Ammon's horn (tissue), 1 donor: ENCODE data around the gene TMEM106C.
A peak's percentile ranks its signal among the peaks of the same experiment; 100 is the strongest.

ENCODE experiments used
- DNase-seq: peaks from one replicate; pipeline ENCODE4 v3.0.0-alpha.2; 2016; ENCODE audit warnings: low spot score

The TMEM106C gene, protein sequence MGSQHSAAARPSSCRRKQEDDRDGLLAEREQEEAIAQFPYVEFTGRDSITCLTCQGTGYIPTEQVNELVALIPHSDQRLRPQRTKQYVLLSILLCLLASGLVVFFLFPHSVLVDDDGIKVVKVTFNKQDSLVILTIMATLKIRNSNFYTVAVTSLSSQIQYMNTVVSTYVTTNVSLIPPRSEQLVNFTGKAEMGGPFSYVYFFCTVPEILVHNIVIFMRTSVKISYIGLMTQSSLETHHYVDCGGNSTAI

GRCh38 chr12:47963340-47964040 is at the start of gene TMEM106C:
TMEM106C (plus strand) TSS chr12:47963596; CDS start chr12:47964237, 641 bp downstream.
- peak; percentile 92 for DNase-seq

DNA sequence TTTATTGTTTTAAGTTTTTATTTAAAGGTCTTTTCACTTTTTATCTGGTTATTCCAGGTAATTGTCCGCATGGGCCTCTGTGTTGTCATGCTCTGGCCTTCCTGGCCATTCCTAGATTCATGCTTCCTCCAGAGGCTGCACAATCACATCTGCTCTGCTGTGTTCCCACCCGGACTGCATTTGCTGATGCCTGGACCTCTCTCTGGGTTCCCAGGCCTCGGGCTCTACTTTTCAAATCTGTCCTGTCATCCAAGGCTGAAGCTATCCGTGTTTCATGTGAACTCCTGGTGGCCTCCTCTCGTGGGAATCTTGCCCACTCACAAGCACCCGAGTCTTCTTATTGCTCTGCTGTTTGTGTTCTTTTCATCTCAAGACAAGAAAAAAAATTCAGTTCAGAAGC is 42.5 kb upstream of the TMEM106C start:
- DNase-seq, result no peak

- DNase-seq, result no peak
Measured at GRCh38 chr12:47921907-47922306, 41.5 kb upstream of the TMEM106C start.

DNA sequence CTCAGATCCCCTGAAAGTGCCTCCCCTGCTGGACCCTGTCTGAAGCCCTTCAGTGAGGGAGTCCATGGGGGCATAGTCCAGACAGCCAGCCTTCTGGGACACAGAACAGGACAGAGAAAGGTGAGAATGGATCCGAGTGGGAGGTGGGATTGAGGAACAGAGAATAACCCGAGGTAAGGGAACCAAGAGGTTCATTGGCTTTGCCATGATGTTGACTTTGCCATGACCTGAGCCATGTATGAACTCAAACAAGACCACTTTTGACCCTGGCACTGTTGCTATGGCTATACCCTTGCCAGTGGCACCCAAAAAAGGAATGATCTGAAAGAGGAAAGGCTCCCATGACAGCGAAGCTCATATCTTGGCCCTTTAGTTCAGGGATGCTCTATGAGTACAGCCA is 36.0 kb upstream of the TMEM106C start:
- no peak for DNase-seq

DNA sequence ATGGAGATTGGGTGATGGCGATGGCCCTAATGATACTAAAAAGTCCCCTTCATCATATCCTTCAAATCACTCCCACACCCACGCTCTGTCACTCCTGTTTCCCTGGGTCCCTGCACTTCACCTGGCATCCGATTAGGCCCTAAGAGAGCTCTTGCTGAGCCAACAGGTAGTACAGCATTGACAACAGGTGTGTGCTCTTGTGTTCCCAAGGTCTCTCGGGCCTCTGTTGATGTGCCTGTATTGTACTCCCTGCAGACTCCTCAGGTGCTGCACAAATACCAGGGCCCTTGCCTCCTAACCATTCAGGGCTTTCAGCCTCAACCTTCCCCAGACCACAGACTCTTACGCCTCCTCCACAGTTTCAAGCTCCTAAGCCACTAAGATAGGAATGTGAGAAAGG is 32.8 kb upstream of the TMEM106C start:
- DNase-seq, result no peak

- no peak for DNase-seq
Measured at GRCh38 chr12:47931187-47931586, 32.2 kb upstream of the TMEM106C start.

DNA sequence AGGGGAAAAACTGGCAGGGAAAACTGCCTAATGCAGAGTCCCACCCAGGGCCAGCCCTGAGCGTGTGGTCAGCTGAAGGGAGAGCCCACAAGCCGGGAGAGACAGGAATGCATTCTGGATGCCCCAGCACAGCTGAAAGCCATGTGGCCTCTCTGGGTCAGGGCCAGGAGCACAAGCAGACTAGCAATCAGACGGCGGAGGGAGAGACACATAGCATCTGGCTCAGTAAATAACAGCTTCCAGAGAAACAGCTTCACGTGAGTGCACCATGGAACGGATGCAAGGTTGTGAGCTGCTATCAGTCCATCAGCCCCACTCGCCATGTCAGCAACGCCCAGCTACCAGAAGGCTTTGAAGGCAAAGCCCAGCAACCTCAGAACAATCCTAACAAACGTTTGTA is 28.2 kb upstream of the TMEM106C start:
- DNase-seq, result peak; percentile 16

GRCh38 chr12:47938093-47938492 is 25.3 kb upstream of the TMEM106C start:
- DNase-seq, result no peak

DNA sequence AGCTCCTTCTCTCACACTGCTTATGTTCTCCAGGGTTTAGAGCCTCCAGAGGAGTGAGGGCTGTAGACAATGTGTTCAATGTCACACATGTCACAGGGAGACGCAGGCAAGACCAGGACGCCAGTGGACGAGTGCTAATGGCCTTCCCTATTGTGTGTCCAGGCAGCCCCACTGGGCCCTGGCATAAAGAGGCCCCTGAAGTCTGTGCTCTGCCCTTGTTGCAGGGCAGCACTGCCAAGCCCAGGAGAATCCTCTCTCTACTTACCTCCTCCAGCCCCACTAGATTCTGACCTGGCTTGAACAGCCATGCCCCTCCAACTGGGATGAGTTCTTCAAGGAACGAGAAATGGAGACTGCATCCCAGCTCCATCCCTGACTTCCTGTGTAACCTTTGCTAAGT is 24.8 kb upstream of the TMEM106C start:
- DNase-seq, result no peak

- DNase-seq, result no peak
Measured at GRCh38 chr12:47939009-47939601, 24.3 kb upstream of the TMEM106C start.

- no peak for DNase-seq
Measured at GRCh38 chr12:47940773-47941474, 22.5 kb upstream of the TMEM106C start.

- DNase-seq, result no peak
Measured at GRCh38 chr12:47941475-47941780, 22.0 kb upstream of the TMEM106C start.

GRCh38 chr12:47941871-47942613 is 21.4 kb upstream of the TMEM106C start:
- DNase-seq, result no peak

DNA sequence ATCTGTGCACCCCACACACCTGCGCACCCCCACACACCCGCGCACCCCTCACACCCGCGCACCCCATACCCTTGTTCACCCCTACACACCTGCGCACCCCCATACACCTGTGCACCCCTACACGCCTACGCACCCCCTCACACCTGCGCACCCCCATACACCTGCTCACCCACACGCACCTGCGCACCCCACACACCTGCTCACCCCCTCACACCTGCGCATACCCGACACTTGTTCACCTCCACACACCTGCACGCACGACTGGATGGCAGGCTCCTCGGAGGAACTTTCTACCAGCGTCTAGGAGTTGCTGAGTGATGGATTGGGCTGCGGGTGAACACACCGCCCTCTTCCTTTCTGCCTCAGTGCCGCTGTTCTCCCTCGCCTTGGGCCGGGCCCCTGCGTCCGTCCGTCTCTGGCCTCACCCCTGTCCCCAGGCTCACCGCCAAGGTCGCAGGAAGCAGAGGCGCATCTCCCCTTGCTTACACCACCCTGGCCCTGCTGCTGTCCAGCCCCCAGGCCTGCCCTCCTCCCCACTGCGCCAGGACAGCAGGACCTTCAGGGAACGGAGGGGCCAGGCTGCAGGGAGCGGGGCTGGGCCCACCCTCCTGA is 20.7 kb upstream of the TMEM106C start:
- no peak for DNase-seq

DNA sequence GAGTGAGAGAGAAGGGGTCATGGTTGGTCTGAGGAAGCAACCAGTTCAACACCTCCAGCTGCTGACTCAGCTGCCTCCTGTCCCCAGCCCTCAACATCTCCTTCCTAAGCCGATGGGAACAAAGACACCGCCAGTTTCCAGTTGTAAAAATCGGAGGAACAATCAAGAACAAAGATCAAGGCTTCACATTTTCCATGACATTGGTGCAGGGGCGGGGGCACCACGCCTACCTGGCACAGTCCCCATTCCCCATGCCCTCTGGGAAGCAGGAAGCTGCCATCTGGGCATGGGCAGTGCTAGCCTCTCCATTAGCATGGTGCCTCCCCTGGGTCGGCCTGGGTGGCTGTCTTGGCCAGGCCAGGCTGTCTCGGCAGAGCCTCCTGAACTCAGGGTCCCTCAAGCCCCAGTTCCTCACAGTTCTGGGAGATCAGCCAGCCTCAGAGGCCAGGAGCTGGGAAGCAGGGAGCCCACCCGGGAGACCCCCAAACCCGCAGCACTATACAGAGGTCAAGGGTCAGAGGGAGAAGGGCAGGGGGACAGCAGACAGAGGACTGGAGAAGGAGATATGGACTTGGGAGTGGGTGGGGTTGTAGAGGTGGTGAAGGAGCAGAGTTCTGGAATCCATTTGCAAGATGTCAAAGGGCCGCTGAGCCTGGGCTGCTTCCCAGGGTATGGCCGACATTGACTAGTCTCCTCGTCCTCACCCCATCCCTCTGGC is 19.6 kb upstream of the TMEM106C start:
- no peak for DNase-seq

GRCh38 chr12:47944685-47945340 is 18.6 kb upstream of the TMEM106C start:
- no peak for DNase-seq

DNA sequence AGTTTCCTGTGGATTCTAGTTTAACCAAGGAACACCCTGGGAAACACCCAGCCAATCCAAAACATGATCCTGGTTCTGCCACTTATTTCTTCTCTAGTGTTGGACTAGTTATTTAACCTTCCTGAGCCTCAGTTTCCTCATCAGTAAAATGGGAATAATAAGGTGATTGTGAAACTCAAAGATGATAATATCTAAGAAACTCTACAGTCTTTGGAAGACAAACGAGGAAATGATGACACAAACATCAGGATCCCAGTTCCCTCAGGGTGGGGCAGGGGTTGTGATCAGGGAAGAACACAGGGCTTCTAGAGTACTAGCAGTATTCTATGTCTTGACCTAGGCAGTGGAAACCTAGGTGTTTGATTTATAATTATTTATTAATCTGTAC is 18.1 kb upstream of the TMEM106C start:
- no peak for DNase-seq

DNA sequence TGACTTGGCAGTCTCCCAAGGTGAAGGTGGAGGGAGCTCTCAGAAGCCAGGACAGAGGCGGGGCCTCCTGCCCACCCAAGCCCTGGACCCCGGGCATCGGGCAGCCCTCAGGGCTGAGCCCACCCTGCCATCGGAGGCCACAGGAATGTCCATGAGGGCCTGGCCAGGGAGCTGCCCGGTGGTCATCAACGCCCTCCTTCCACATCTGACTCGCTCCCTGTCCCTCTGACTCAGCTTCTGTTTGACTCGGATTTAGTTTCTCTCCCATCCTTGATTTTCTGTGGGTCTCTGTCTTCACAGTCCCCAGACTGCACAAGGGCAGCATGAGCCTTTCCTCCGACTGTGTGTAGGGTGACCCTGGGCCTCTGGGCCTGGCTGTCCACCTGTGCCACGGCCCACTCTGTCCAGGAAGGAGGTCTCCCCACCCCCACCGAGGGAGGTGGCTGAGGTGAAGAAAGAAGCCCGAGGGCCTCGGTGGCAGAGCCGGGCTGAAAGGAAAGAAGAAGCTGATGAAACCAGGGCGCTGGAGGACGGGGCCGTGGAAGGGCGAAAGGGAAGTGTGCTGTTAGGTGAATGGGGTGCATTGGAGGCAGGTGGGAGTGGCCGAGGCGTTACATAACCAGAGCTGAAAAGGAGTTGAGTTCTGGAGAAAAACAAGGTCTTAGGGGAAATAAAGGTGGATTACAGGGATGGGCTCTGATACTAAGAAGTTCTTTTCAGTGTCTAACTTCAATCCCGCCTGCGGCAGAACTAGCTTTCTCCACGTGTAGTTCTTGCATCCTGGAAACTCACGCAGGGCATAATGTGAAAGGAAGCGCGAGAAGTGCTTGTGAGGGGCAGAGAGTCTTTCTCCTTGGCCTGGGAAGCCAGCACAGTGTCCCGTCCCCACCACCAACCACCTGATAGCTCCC is 16.7 kb upstream of the TMEM106C start:
- DNase-seq, result no peak

DNA sequence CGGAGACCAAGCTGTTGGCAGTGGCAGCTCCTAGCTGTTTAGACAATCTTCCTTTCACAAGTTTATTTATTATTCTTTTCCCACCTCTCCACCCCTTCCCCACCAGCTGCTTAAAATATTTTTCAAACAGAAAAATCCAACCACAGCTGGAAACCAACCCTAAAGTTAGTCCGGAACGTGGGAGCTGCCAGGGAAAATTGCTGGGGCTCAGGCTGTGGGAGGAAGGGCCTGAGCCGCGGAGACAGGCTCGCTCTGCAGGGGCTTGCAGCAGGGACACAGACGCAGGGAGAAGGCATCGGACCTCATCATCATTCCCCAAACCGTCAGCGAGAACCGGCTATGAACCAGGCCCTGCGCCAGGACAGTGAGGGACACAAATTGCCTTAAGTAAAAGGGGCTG is 16.1 kb upstream of the TMEM106C start:
- no peak for DNase-seq
